RPMI7951 (cell line): ENCODE data around the gene TCL1B. TPM values are rescaled to one million over a fixed set of nuclear protein-coding genes. Genes with fewer than 3 reads are reported as not detected.
A peak's percentile ranks its signal among the peaks of the same experiment; 100 is the strongest.
"Not testable (repeated sequence)": the region's sequence is repeated elsewhere in the genome, so short reads cannot be mapped to it uniquely, and the experiment has no call there.

Experiments used
- DNase-seq: peaks from one replicate; pipeline ENCODE4 v3.0.0-alpha.2; 2012; ENCODE audit warnings: low read depth
- total RNA-seq: library from RNA; depleted of rRNA; stranded (reverse); fragments of >200 nt; shearing (Covaris generic); gene quantifications from 2 replicates; pipeline ENCODE4 v1.2.3, GENCODE V29; 2014

TCL1B gene
- total RNA-seq, 1 experiment from 2014 or later = not detected

- DNase-seq = no peak
These were observed 15.6 kb downstream of the TCL1B start for GRCh38 chr14:95701846-95702221.

DNA sequence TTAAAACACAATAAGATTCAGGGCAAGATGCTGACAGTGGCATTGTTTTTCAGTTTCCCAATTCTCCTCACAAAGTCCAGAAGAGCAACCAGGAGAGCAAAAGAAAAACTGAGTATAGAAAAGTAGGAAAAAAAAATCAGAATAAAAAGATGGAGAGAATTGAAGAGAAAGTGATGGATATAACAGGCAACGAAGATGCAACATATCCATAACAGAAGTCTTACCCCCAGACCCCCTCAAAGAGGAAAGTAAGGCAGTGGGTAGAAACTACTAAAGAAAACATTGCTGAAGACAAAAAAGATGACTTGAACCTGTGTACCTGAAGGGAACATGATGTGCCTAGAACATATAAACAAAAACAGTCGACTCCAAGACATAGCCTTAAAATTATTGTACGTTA, 17.1 kb downstream of the TCL1B start:
- DNase-seq = no peak

DNA sequence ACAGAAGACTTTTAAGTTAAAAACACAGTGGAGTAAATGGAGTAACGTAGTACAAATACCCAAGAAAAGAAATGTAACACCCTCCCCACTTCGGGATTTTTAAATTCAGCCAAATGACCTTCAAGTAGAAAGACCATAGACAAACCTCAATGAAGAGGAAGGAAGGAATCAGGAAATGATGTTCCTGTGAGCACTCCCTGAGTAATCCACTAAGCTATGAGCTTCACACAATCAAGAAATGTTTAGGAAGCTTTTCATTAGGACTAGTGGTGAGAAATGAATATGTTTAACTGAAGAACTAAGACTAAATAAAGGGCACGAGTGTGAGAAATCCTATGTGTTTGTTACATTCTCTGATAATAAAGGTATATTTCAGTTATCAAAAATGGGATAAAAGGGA, 17.6 kb downstream of the TCL1B start:
- no peak for DNase-seq

- no peak for DNase-seq
These were observed 19.3 kb downstream of the TCL1B start for GRCh38 chr14:95705518-95705917.

DNA sequence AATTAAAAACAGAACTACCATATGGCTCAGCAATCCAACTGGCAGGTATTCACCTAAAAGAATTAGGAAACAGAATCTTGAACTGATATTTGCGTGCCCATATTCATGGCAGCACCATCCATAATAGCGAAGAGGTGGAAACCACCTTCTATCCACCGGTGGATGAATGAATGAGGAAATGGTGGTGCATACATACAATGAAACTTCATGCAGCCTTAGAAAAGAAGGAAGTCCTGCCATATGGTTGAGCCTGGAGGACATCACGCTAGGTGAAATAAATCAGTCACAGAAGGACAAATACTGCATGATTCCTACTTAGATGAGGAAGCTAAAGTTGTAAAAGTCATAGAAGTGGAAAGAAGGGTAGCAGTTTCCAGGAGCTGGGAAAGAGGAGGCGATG, 21.1 kb downstream of the TCL1B start:
- DNase-seq = no peak

DNA sequence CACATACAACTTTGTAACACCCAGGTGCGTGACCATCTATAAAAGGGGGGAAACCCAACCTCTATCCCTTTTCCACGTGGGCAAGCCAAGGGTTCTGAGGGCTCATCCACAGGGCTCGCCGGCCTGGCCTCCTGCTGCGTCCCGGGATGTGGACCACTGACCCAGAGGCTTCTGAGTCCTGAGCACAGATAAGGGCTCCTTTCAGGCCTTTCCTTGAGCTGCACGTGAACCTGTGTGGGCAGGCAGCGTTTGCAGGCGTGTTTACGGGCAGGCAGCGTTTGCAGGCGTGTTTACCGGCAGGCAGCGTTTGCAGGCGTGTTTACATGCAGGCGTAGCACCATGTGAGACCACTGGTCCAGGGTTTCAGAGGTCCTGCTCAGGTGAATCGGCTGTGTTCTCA, 23.9 kb downstream of the TCL1B start:
- no peak for DNase-seq

DNA sequence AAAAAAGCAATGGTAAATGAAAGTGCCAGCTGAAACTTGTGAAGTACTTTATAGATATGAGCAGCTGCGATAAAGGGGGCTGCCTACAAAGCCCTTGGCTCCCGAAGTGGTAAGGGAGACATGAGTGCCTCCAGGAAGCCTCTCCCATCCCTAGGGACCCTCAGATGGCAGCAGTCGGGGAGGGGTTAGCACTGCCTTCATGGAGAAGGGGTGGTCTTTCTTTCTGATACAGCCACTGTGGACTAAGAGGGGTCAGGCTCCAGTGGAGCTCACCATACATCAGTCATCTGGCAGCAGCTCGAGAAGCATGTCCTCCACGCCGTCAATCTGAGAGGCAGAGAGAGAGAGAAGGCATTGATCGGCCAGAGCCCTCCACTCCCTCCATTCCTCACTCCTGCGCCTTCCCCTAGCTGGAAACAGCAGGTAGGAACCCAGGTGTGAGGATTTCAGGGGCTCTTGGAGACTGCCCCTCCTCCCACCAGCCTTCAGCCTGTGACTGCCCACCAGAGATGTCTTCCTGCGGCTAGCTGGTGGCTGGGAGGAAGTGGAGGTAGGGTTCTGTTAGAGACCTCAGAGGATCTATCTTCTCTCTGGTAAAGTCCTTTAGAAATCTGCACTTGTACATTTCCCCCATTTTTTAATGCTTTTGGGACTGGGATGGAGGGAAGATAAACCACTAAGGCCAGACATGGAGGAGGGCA, 25.4 kb downstream of the TCL1B start:
- no peak for DNase-seq

DNA sequence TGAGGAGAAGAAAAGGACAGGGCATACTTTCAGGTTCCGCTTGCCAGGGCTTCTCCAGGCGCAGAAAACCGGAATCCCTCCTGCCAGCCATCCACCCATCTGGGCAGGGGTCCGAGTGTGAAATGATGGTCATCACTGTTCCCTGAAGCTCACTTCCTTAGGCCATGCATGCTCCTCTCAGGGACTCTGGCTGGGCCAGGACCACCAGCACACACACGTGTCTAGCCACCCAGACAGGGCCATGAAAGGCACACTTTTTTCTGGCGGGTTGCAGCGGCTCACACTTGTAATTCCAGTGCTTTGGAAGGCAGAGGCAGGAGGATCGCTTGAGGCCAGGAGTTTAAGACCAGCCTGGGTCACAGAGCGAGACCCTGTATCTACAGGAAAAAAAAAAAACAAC, 26.2 kb downstream of the TCL1B start:
- no peak for DNase-seq

DNA sequence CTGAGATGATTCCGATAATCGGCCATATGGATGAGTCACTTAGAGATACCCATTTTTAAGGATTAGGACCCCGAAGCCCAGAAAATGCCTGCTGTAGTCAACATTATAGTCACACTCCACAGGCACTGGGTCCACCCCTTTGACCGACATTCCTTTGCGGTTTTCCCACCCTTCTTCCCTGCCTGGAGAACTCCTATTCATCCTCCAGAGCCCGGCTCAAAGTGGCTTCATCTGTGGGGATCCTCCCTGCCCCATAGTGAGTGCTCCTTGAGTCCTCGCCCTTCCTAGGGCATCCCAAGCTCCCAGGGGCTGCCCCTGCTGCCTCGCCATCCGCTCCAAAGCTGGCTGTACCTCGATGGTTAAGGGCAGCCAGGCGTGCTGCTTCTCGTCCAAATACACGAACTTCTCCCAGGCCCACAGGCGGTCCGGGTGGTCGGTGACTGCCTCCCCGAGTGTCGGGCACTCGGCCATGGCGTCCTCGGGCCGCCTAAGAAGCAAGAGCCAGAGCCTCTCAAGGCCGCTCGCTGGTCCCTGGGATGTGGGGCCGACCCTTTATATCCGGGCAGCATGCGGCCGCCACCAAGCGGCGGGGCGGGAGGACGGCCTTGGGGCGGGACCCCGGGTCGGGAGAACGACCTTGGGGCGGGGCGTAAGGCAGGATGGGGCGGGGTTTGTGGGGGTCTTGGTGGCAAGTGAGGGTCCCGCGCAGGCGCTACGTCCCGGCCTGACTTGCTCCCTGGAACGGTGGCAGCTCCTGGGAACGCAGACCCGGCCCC, 27.6 kb downstream of the TCL1B start, which contains the start of gene TCL1A:
Gene TCL1A (minus strand): TSS at position 530 of the 776 bp plus-strand sequence. CDS start 59 bp downstream, at position 471.
- no peak for DNase-seq

DNA sequence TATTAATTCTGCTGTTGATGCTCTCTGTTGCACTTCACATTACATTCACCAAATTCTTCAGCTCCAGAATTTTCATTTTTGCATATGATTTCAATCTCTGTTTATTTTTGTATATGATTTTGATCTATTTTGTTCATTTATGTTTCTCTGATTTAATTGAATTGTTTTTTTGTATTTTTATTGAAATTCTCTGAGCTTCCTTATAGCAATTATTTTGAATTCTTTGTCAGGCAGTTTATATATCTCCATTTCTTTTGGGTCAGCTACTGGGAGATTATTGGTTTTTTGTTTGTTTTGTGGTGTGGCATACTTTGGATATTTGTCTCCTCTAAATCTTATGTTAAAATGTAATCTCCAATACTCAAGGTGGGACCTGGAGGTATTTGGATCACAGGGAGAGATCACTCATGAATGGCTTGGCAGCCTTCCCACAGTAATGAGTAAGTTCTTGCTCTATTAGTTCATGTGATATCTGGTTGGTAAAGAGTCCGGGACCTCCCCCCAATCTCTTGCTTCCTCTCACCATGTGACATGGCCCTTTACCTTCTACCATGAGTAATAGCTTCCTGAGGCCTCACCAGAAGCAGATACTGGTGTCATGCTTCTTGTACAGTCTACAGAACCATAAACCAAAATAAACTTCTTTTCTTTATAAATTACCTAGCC, 36.4 kb downstream of the TCL1B start:
- no peak for DNase-seq

DNA sequence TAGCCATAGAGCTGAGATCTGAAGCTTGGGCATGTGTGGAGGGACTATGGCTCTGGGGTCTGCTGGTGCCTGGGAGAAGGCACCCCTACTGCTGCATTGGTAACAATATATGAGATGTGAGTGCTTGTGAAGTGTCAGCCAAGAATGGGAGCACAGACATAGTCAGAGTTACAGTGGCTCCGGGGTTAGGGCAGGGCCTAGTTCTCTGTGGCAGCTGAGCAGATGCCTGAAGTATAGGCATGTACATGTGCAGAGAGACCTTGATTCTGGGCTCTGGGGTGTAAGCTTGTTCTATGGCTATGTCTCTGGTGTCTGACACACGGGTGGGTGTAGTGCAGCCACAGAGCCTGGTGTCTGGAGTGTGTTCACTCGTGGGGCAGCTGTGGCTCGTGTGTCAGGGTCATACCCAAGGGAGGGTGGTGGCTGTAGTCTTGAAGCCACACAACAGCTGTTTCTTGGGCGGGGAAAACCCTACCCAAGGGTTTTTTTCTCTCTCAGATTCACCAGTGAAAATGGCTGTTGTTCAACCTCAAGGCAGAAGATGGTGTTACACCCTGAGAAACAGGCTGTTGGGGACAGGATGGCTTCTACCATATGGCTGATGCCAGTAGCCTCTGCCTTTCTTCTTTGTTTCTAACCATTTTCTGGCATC, 39.6 kb downstream of the TCL1B start:
- DNase-seq = no peak

- DNase-seq = no peak
These were observed 41.0 kb downstream of the TCL1B start for GRCh38 chr14:95727056-95727700.

- DNase-seq = not testable (repeated sequence)
These were observed 43.3 kb downstream of the TCL1B start for GRCh38 chr14:95729402-95730028.

DNA sequence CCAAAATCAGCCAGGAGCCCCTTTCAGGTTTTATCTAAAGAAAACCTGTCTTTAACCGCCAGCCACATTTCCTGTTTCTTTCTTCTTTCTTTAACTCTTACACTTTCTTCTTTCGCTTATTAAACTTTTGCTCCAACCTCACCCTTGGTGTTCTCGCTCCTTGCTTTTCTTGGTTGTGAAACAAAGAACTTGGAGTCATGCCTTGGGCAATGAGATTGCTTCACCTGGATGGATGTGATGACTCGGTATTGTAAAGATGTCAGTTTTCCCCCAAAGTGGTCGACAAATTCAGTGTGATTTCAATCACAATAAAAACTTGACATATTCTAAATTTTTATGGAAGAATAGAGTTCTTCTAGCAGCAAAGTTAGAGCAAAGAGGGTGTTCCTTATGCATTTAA, 43.9 kb downstream of the TCL1B start:
- DNase-seq = no peak

DNA sequence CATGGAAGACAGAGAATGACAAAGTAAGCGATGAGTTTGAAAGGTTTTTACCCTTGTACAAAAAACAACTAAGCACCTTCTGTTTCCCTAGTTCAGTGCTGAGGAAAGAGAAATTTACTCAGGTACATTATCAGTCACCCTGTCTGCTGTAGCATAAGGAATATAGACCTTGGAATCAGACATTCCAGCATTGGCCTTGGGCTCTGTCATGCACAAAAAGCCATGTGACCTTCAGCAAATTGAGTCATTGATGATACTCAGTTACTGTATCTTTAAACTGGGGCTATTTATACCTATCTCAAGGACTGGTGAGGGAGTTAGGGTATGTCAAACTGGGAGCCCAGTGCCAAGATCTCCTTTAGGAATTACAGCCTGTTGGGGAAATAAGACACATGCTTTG, 47.0 kb downstream of the TCL1B start:
- DNase-seq = no peak

DNA sequence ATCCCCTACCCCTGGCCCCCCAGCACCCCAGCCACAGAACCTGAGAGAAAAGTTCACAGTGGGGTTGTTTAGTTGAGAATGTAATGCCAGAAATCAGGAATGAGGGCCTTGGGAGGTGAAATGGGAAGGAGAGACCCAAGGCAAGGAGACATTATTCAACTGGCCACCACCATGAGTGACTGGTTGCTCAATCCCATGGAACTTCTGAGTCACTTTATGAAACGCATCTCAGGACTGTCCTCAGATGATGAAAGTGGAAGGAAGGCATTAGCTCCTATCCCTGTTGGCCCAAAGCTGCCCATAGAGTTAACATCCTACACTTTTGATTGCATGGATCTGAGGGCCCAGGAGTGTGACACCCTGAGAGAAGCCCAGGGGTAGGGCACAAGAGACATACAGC, 53.1 kb downstream of the TCL1B start:
- DNase-seq = no peak

- DNase-seq = peak; percentile 72
These were observed 54.8 kb downstream of the TCL1B start for GRCh38 chr14:95741038-95741490.

GRCh38 chr14:95741781-95742180, 55.6 kb downstream of the TCL1B start:
- no peak for DNase-seq
